HepG2 (cell line): ENCODE measurements around the gene PPP1R13L. TPM values are rescaled to one million over a fixed set of nuclear protein-coding genes. Genes with fewer than 3 reads are reported as not detected.

Experiments used
- EHMT2 ChIP-seq: fragments of 200-600 bp; sonication (generic); IDR thresholded peaks from 2 replicates; pipeline ENCODE4 v1.7.0; 2017; ENCODE audit warnings: antibody characterized with exemption, low read depth, low read length, borderline replicate concordance
- ERF ChIP-seq: IDR thresholded peaks from 2 replicates; pipeline ENCODE4 v1.6.1; 2018; ENCODE audit warnings: missing biosample characterization, missing genetic modification reagents
- FOSL2 ChIP-seq: sonication (generic); formaldehyde crosslinking; IDR thresholded peaks from 2 replicates; pipeline ENCODE4 v1.4.0; 2020; ENCODE audit warnings: missing genetic modification reagents
- IRF2 ChIP-seq: IDR thresholded peaks from 2 replicates; pipeline ENCODE4 v1.6.1; 2018; ENCODE audit warnings: missing genetic modification reagents, missing compliant biosample characterization
- MAF1 ChIP-seq: sonication (generic); formaldehyde crosslinking; IDR thresholded peaks from 2 replicates; pipeline ENCODE4 v1.5.0; 2020; ENCODE audit warnings: missing genetic modification reagents, borderline replicate concordance
- MBNL3 ChIP-seq: fragments of 250-450 bp; sonication (Bioruptor Pico); conservative IDR thresholded peaks from 2 replicates; pipeline ENCODE4 v1.8.0; 2022; ENCODE audit warnings: mild to moderate bottlenecking, inconsistent platforms
- SNAPC2 ChIP-seq: sonication (generic); formaldehyde crosslinking; IDR thresholded peaks from 2 replicates; pipeline ENCODE4 v1.8.1; 2022; ENCODE audit warnings: mild to moderate bottlenecking, missing genetic modification reagents
- SP1 ChIP-seq, 2 experiments: fragments of 450-650 bp in 1 of 2; sonication (generic) in 1 of 2; formaldehyde crosslinking in 1 of 2; IDR thresholded peaks; 2 replicates each; pipeline versions ENCODE4 v1.4.0 to v1.6.1; 2016 to 2020; ENCODE audit warnings: missing genetic modification reagents in 1 of 2
- SRF ChIP-seq: IDR thresholded peaks from 2 replicates; pipeline ENCODE4 v1.6.1; 2011; ENCODE audit warnings: mild to moderate bottlenecking, low read depth, low read length, moderate library complexity
- YY1 ChIP-seq: IDR thresholded peaks from 2 replicates; pipeline ENCODE4 v1.6.1; 2011; ENCODE audit warnings: low read length, low read depth, moderate library complexity, mild to moderate bottlenecking; ENCODE audit not compliant: insufficient read depth, insufficient replicate concordance
- ZFP37 ChIP-seq: sonication (generic); formaldehyde crosslinking; IDR thresholded peaks from 2 replicates; pipeline ENCODE4 v1.4.0; 2020; ENCODE audit warnings: missing genetic modification reagents, borderline replicate concordance
- ZMAT3 ChIP-seq: sonication (generic); formaldehyde crosslinking; conservative IDR thresholded peaks from 2 replicates; pipeline ENCODE4 v1.7.0; 2021; ENCODE audit warnings: missing genetic modification reagents
- ZNF260 ChIP-seq: sonication (generic); formaldehyde crosslinking; IDR thresholded peaks from 2 replicates; pipeline ENCODE4 v1.4.0; 2020; ENCODE audit warnings: missing genetic modification reagents, low read depth, mild to moderate bottlenecking, borderline replicate concordance
- ZNF264 ChIP-seq: sonication (generic); formaldehyde crosslinking; IDR thresholded peaks from 2 replicates; pipeline ENCODE4 v1.4.0; 2020; ENCODE audit warnings: missing genetic modification reagents
- polyA plus RNA-seq, 8 experiments: library from polyadenylated mRNA; depleted of rRNA in 3 of 8; stranded (reverse) in 7 of 8; unstranded in 1 of 8; fragments of >200 nt; fragmentation: Illumina TruSeq in 4 of 8; extraction: Trizol in 4 of 8; gene quantifications; 2 replicates each; pipeline versions ENCODE4 v1.2.1 to v1.2.3, GENCODE V29; 2011 to 2016; ENCODE audit warnings: low read depth in 4 of 8, missing spikeins in 1 of 8, mixed read lengths in 1 of 8; ENCODE audit not compliant: insufficient read depth in 1 of 8
- total RNA-seq, 5 experiments: library from RNA; depleted of rRNA; stranded (reverse); fragments of >200 nt; fragmentation: Illumina TruSeq; extraction: Trizol; gene quantifications; 2 replicates each; pipeline ENCODE4 v1.2.3, GENCODE V29; 2016; ENCODE audit warnings: low read depth in 1 of 5
- TF ChIP-seq, protein P1 (sequence below): sonication (generic); formaldehyde crosslinking; IDR thresholded peaks from 2 replicates; pipeline ENCODE4 v1.8.0; 2022; ENCODE audit warnings: missing genetic modification reagents, mild to moderate bottlenecking, inconsistent platforms, borderline replicate concordance
- TF ChIP-seq, protein P2 (sequence below): sonication (generic); formaldehyde crosslinking; IDR thresholded peaks from 2 replicates; pipeline ENCODE4 v1.4.0; 2020; ENCODE audit warnings: missing genetic modification reagents
- TF ChIP-seq, protein P3 (sequence below): sonication (generic); formaldehyde crosslinking; IDR thresholded peaks from 2 replicates; pipeline ENCODE4 v1.4.0; 2020; ENCODE audit warnings: missing genetic modification reagents
- TF ChIP-seq, protein P4 (sequence below): sonication (generic); formaldehyde crosslinking; IDR thresholded peaks from 2 replicates; pipeline ENCODE4 v1.5.0; 2020; ENCODE audit warnings: missing genetic modification reagents

PPP1R13L gene
- total and polyA plus RNA-seq, 2 of the 13 experiments (the other 11 are each of a cell fraction or from before 2014, with no cell fraction given): 1.3 to 6.6 TPM

DNA sequence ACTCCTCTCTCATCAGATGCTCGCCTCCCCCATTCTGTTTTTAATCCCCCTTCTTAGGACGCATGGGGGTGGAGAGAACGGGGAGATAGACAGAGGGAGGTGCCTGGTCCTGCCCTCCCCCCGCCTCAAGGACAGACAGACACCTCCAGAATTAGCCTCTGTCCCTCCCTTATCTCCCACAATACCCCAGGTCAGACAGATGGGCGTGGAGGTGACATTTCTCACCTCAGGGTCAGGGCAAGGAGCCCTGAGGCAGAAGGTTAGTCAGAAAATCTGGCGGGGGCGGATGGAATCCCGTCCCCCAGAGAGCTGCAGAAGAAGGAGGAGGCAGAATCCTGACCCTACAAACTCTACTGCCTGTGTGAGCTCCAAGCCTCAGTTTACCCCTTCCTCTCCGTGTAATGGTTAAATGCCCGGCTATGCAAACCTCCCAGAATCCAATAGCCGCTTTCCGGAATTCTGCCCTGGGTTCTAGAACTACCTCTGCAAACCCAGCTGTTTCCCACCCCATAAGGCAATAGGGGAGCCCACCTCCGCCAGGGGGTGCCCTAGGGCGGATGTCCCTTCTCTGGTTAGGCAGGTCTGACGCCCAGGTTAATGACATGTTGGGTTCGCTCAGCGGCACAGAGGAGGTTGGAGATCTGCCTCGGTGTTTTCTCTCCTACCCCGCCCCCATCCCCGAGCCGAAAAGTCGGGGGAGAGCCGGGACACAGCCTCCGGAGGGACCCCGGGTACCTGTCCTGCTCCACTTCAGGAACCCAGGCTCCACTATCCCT lies 900 bp downstream of the PPP1R13L start (continued):
- TF ChIP-seq ZFP37 (no peak), FOSL2 (CRISPR knock-in tag) (0 out of 2 replicates have a peak, but pooled peaks have one; percentile 12), SNAPC2 (CRISPR knock-in tag) (peak; percentile 67; the same call in 1 of the 2 replicates), ZNF260 (no peak), EHMT2 (no peak), YY1 (peak; percentile 23), SP1 (IDR thresholded peaks at IDR 0.05) (no peak), SP1 (CRISPR knock-in tag; IDR thresholded peaks at IDR 0.05) (no peak), SRF (peak; percentile 83), IRF2 (CRISPR knock-in tag) (peak; percentile 24; the same call in 1 of the 2 replicates), ZMAT3 (CRISPR knock-in tag) (no peak), MAF1 (0 out of 2 replicates have a peak, but pooled peaks have one; percentile 26), ZNF264 (CRISPR knock-in tag) (0 out of 2 replicates have a peak, but pooled peaks have one; percentile 22), ERF (peak; percentile 15; the same call in 1 of the 2 replicates), MBNL3 (no peak)
- TF ChIP-seq, protein P1, sequence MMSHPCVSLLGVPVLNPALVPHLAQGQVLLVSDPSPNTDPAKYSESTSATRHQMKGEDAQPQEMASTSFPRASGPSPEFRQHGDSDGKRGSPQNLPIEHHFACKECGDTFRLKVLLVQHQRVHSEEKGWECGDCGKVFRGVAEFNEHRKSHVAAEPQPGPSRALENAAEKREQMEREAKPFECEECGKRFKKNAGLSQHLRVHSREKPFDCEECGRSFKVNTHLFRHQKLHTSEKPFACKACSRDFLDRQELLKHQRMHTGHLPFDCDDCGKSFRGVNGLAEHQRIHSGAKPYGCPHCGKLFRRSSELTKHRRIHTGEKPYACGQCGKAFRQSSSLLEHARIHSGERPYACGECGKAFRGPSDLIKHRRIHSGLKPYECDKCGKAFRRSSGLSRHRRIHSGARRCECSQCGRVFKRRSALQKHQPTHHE (CRISPR knock-in tag): 0 out of 2 replicates have a peak, but pooled peaks have one; percentile 4
- TF ChIP-seq, protein P2, sequence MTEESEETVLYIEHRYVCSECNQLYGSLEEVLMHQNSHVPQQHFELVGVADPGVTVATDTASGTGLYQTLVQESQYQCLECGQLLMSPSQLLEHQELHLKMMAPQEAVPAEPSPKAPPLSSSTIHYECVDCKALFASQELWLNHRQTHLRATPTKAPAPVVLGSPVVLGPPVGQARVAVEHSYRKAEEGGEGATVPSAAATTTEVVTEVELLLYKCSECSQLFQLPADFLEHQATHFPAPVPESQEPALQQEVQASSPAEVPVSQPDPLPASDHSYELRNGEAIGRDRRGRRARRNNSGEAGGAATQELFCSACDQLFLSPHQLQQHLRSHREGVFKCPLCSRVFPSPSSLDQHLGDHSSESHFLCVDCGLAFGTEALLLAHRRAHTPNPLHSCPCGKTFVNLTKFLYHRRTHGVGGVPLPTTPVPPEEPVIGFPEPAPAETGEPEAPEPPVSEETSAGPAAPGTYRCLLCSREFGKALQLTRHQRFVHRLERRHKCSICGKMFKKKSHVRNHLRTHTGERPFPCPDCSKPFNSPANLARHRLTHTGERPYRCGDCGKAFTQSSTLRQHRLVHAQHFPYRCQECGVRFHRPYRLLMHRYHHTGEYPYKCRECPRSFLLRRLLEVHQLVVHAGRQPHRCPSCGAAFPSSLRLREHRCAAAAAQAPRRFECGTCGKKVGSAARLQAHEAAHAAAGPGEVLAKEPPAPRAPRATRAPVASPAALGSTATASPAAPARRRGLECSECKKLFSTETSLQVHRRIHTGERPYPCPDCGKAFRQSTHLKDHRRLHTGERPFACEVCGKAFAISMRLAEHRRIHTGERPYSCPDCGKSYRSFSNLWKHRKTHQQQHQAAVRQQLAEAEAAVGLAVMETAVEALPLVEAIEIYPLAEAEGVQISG (CRISPR knock-in tag): 0 out of 2 replicates have a peak, but pooled peaks have one; percentile 32
- TF ChIP-seq, protein P3, sequence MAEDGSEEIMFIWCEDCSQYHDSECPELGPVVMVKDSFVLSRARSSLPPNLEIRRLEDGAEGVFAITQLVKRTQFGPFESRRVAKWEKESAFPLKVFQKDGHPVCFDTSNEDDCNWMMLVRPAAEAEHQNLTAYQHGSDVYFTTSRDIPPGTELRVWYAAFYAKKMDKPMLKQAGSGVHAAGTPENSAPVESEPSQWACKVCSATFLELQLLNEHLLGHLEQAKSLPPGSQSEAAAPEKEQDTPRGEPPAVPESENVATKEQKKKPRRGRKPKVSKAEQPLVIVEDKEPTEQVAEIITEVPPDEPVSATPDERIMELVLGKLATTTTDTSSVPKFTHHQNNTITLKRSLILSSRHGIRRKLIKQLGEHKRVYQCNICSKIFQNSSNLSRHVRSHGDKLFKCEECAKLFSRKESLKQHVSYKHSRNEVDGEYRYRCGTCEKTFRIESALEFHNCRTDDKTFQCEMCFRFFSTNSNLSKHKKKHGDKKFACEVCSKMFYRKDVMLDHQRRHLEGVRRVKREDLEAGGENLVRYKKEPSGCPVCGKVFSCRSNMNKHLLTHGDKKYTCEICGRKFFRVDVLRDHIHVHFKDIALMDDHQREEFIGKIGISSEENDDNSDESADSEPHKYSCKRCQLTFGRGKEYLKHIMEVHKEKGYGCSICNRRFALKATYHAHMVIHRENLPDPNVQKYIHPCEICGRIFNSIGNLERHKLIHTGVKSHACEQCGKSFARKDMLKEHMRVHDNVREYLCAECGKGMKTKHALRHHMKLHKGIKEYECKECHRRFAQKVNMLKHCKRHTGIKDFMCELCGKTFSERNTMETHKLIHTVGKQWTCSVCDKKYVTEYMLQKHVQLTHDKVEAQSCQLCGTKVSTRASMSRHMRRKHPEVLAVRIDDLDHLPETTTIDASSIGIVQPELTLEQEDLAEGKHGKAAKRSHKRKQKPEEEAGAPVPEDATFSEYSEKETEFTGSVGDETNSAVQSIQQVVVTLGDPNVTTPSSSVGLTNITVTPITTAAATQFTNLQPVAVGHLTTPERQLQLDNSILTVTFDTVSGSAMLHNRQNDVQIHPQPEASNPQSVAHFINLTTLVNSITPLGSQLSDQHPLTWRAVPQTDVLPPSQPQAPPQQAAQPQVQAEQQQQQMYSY (CRISPR knock-in tag): peak; percentile 80
- TF ChIP-seq, protein P4, sequence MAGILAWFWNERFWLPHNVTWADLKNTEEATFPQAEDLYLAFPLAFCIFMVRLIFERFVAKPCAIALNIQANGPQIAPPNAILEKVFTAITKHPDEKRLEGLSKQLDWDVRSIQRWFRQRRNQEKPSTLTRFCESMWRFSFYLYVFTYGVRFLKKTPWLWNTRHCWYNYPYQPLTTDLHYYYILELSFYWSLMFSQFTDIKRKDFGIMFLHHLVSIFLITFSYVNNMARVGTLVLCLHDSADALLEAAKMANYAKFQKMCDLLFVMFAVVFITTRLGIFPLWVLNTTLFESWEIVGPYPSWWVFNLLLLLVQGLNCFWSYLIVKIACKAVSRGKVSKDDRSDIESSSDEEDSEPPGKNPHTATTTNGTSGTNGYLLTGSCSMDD (CRISPR knock-in tag): no peak
